Fibroblast of pulmonary artery (primary cell): Measurements from ENCODE around the gene MRPL4.

ENCODE experiments used
- DNase-seq: peaks from one replicate; pipeline ENCODE4 v3.0.0-alpha.2; 2010; ENCODE audit warnings: low read depth
- H3K4me3 ChIP-seq: replicated peaks from 2 replicates; pipeline ENCODE4 v1.5.1; 2011; ENCODE audit warnings: low read depth, mild to moderate bottlenecking, control low read depth, low read length, moderate library complexity
- TF ChIP-seq, protein P1 (sequence below): IDR thresholded peaks from 2 replicates; pipeline ENCODE4 v1.5.1; 2011; ENCODE audit warnings: mild to moderate bottlenecking, control low read depth, low read length, inconsistent platforms; ENCODE audit errors: missing control alignments

The MRPL4 gene

DNA sequence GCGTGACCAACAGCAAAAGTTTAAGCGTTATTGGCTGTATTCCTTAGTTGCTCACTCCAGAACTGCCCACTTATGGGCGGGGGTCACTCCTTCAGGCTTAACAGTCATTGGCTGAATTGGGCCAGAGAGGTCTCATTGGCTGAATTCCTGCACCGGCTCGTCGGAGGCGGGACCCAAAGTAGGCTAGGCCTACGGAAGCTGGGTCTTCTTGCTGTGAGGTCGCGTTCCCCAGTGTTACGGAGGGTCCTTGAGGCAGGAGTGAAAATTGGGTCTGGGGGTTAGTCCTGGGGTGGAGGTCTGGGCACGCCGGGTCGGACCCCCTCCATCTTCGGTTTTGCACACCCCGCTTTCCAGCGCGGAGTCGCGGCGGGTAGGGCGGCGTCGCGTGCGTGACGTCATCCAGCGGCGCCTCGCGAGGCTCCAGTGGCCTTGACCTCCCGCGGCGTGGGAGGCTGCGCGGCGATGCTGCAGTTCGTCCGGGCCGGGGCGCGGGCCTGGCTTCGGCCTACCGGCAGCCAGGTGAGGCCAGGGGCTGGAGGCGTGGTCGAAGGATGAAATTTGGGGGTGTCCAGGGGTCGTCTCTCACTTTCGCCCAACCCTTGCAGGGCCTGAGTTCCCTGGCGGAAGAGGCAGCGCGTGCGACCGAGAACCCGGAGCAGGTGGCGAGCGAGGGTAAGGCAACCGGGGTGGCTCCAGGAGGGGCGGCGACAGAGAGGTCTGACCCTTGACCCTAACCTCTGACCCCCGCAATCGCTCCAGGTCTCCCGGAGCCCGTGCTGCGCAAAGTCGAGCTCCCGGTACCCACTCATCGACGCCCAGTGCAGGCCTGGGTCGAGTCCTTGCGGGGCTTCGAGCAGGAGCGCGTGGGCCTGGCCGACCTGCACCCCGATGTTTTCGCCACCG is at the start of gene MRPL4:
Gene MRPL4, plus strand, starts transcription at position 423 of the 903 bp plus-strand sequence. Its CDS starts 40 bp downstream, at position 463.
- peak within 1 kb of the TSS; percentile 97 for H3K4me3 ChIP-seq
- TF ChIP-seq, protein P1, sequence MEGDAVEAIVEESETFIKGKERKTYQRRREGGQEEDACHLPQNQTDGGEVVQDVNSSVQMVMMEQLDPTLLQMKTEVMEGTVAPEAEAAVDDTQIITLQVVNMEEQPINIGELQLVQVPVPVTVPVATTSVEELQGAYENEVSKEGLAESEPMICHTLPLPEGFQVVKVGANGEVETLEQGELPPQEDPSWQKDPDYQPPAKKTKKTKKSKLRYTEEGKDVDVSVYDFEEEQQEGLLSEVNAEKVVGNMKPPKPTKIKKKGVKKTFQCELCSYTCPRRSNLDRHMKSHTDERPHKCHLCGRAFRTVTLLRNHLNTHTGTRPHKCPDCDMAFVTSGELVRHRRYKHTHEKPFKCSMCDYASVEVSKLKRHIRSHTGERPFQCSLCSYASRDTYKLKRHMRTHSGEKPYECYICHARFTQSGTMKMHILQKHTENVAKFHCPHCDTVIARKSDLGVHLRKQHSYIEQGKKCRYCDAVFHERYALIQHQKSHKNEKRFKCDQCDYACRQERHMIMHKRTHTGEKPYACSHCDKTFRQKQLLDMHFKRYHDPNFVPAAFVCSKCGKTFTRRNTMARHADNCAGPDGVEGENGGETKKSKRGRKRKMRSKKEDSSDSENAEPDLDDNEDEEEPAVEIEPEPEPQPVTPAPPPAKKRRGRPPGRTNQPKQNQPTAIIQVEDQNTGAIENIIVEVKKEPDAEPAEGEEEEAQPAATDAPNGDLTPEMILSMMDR: no peak
- peak; percentile 99 for DNase-seq

DNA sequence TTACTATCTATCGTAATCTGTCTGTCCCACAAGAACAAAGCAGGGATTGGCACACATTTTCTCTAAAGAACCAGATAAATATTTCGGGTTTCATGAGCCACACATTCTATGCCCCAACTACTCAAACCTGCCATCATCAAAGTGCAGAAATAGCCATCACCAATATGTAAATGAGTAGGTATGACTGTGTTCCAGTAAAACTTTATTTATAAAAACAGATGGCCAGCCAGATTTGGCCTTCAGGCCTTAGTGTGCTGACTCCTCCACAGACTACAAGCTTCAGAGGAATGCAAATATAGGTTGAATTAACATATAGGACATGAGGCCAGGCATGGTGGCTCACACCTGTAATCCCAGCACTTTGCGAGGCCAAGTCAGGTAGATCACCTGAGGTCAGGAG is 48.3 kb upstream of the MRPL4 start:
- no peak overlapping the region for H3K4me3 ChIP-seq
- TF ChIP-seq, protein P1: no peak
- no peak for DNase-seq

DNA sequence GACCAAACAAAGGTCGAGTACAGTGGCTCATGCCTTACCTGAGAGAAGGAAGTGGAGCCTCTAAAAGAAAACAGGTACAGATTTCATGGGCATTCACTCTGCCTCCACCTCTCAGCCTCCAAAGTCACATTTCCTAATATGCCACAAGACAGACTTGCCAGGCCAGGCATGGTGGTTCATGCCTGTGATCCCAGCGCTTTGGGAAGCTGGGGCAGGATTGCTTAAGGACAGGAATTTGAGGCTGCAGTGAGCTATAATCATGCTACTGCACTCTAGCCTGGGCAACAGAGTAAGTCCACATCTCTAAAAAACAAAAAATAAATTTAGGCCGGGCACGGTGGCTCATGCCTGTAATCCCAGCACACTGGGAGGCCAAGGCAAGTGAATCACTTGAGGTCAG is 46.4 kb upstream of the MRPL4 start:
- no peak overlapping the region for H3K4me3 ChIP-seq
- no peak for DNase-seq
- TF ChIP-seq, protein P1: no peak

DNA sequence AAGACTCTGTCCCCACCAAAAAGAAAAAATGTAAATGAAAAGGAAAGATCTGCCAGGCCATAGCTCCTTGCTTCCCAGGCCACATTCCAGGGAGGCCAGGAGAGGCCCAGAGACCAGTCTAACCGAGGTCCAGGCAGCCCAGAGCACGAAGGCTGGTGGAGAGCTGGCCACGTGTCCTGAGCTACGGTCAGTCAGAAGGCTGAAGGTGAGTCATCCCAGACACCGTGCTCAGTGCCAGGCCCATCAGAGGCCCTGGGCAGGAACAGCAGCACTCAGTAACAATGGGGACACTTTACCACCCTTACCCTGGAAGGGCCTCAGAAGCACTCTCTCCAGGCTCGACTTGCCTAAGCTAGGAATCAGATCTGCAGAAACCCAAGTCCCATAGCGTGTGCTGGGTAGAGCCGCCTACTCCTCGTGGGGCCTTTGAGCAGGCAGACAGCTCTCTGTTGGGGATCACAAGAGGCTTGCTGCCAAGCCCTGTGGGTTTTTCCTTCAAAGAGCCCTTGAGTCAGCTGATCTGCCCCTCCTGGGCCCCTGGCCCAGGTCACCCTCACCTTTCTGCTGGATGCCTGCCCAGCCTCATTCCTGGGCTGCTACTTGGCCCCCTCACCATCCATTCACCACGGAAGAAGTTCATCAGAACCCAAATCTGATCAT is 45.7 kb upstream of the MRPL4 start:
- TF ChIP-seq, protein P1: no peak
- peak; percentile 63 for DNase-seq
- no peak overlapping the region for H3K4me3 ChIP-seq

DNA sequence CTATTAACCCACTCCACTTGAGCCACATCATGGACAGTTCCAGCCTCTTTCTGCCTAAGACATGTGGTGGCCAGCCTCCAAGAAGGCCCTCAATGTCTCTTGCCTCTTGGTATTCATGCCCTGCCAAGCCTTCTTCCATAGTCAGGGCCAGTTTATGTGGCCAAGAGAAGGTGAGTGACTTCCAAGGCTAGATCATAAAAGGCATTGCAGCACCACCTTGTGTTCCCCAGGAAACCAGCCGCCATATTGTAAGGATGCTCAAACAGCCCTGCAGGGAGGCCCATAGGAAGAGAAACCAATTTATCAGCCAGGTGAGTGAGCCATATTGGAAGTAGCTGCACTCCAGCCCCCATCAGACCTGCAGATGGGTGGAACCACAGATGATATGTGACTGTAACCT is 45.0 kb upstream of the MRPL4 start:
- H3K4me3 ChIP-seq: no peak overlapping the region
- TF ChIP-seq, protein P1: no peak
- no peak for DNase-seq

DNA sequence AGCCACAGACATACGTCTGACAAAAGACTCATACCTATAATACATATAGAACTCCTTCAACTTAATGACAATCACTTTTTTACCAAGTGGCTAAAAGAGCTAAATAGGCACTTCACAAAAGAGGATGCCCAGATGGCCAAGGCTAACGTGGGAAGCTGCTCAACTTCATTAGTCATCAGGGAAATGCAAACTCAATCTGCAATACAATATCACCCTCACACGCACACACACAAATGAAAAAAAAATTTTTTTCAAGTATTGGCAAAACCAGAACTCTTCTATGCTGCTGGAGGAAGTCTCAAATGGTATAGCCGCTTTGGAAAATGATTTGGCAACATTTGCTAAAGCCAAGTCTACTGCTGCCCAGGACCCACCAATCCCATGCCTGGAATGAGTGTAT is 42.7 kb upstream of the MRPL4 start:
- H3K4me3 ChIP-seq: no peak overlapping the region
- peak; percentile 62 for DNase-seq
- TF ChIP-seq, protein P1: no peak
